ENCODE data around the gene COLEC12. TPM values are rescaled to one million over a fixed set of nuclear protein-coding genes. Genes with fewer than 3 reads are reported as not detected.

Gene COLEC12
- total RNA-seq, 1 experiment from 2014 or later: not detected

DNA sequence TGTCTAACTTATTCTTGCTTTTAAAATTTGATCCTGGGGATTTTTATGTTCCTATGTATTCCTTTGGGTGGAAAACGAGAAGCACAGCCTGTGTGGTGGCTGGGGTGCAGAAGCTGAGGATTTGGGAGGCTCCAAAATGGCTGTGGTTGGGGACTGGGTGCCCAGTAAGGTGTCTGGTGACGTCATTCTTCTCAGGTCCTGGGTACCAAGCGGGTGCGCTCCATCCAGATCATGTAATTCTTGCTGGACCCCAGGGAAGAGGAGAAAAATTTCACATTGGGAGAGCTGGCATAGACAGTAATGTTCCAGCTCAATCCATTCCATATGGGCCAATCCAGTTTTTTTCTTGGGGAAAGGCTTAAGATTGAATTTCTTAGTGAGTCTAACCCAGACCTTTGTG lies 171.6 kb downstream of the COLEC12 start:
- Histone ChIP-seq H3K9me3 (ENCODE audit: insufficient read depth, low read depth) (no peaks in the 10 kb centered on the region), H3K27me3 (ENCODE audit: insufficient read depth, low read depth) (peaks cover 95% of the 10 kb centered on the region), H4K20me1 (ENCODE audit: insufficient read depth) (no peaks in the 10 kb centered on the region), H3K9me2 (ENCODE audit: insufficient read depth) (no peaks in the 10 kb centered on the region), H3K79me2 (ENCODE audit: low read depth) (no peaks in the 10 kb centered on the region), H3K36me3 (ENCODE audit: low read depth) (no peaks in the 10 kb centered on the region), H3K4me1 (replicated peaks; ENCODE audit: insufficient read depth) (no peaks in the 10 kb centered on the region), H3K27ac (no peak overlapping the region), H3F3A (ENCODE audit: insufficient read depth, low read depth) (no peaks in the 10 kb centered on the region), H3K4me3 (no peak overlapping the region), H2AFZ (no peak overlapping the region), H3K4me2 (no peak overlapping the region)
- intact Hi-C loops (cut with micrococcal nuclease; ENCODE audit: unreplicated experiment): no loop called here
- DNase-seq: no peak
- TF ChIP-seq, protein P1, sequence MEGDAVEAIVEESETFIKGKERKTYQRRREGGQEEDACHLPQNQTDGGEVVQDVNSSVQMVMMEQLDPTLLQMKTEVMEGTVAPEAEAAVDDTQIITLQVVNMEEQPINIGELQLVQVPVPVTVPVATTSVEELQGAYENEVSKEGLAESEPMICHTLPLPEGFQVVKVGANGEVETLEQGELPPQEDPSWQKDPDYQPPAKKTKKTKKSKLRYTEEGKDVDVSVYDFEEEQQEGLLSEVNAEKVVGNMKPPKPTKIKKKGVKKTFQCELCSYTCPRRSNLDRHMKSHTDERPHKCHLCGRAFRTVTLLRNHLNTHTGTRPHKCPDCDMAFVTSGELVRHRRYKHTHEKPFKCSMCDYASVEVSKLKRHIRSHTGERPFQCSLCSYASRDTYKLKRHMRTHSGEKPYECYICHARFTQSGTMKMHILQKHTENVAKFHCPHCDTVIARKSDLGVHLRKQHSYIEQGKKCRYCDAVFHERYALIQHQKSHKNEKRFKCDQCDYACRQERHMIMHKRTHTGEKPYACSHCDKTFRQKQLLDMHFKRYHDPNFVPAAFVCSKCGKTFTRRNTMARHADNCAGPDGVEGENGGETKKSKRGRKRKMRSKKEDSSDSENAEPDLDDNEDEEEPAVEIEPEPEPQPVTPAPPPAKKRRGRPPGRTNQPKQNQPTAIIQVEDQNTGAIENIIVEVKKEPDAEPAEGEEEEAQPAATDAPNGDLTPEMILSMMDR (conservative IDR thresholded peaks at IDR 0.05): no peak
- TF ChIP-seq EZH2 (IDR thresholded peaks at IDR 0.05; ENCODE audit: low read depth): no peak
- ChIA-PET POLR2A (ENCODE audit: unreplicated experiment) (no interaction called here), CTCF (no interaction called here)
- no TSS peak for BruUV-seq (replicated peaks)

DNA sequence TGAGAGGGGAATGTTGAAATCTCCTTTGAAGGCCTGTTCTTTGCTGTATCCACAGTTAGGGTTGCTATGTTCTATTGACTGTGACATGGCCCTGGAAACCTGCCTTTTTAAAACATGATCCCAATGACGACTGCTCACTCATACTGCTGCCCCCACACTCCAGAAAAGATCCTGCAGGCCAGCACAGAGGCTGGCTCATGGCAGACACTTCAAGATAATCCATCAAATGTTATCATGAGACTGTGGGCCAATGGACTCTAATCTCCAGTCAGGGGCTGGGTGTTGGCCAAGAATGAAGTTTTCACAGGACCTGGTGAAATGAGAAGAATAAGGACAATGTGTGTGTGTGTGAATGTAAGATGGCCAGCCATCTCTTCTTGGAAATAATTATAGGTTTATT lies 173.7 kb downstream of the COLEC12 start:
- H3K4me3 ChIP-seq: no peak overlapping the region
- no peaks in the 10 kb centered on the region for H3K79me2 ChIP-seq (ENCODE audit: low read depth)
- ChIA-PET POLR2A (ENCODE audit: unreplicated experiment) (interaction anchor here (0.6 kb wide), 1 partner anchor 60 kb away, joined by 3 read pairs; no protein-coding TSS in a partner anchor), CTCF (no interaction called here)
- no peak overlapping the region for H2AFZ ChIP-seq
- no TSS peak for BruUV-seq (replicated peaks)
- H3K36me3 ChIP-seq (ENCODE audit: low read depth): no peaks in the 10 kb centered on the region
- H3F3A ChIP-seq (ENCODE audit: insufficient read depth, low read depth): no peaks in the 10 kb centered on the region
- H3K9me2 ChIP-seq (ENCODE audit: insufficient read depth): no peaks in the 10 kb centered on the region
- H3K27me3 ChIP-seq (ENCODE audit: insufficient read depth, low read depth): peaks cover 90% of the 10 kb centered on the region
- H3K9me3 ChIP-seq (ENCODE audit: insufficient read depth, low read depth): no peaks in the 10 kb centered on the region
- H3K4me1 ChIP-seq (replicated peaks; ENCODE audit: insufficient read depth): peaks cover 7% of the 10 kb centered on the region; the same call in 1 of the 2 replicates
- DNase-seq: no peak
- no peak overlapping the region for H3K27ac ChIP-seq
- H3K4me2 ChIP-seq: no peak overlapping the region
- intact Hi-C loops (cut with micrococcal nuclease; ENCODE audit: unreplicated experiment): no loop called here
- TF ChIP-seq, protein P1 (conservative IDR thresholded peaks at IDR 0.05): no peak
- no peak for TF ChIP-seq EZH2 (IDR thresholded peaks at IDR 0.05; ENCODE audit: low read depth)
- no peaks in the 10 kb centered on the region for H4K20me1 ChIP-seq (ENCODE audit: insufficient read depth)

DNA sequence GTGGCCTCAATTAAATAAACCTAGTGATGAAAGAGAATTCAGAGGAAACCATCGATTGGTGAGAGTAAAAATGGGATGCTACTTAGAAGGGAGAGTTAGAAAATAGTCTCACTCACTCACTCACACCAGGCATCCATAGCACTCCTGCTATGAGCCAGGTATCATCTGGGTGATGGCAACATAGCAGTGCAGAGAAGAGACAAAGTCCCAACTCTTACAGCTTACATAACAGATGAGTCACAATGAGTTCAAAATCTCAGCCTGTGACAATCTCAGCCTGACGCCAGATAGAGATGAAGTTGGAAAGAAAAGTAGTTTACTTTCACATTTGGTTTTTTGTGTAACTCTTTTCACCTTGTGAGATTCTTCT lies 177.3 kb downstream of the COLEC12 start:
- CTCF ChIA-PET: no interaction called here
- BruUV-seq (replicated peaks): no TSS peak
- H3K36me3 ChIP-seq (ENCODE audit: low read depth): no peaks in the 10 kb centered on the region
- H3K9me2 ChIP-seq (ENCODE audit: insufficient read depth): no peaks in the 10 kb centered on the region
- H4K20me1 ChIP-seq (ENCODE audit: insufficient read depth): no peaks in the 10 kb centered on the region
- peaks cover 7% of the 10 kb centered on the region; the same call in 1 of the 2 replicates for H3K4me1 ChIP-seq (replicated peaks; ENCODE audit: insufficient read depth)
- no peak overlapping the region for H3K4me2 ChIP-seq
- no peak overlapping the region for H2AFZ ChIP-seq
- POLR2A ChIA-PET (ENCODE audit: unreplicated experiment): no interaction called here
- H3K27ac ChIP-seq: no peak overlapping the region
- no peaks in the 10 kb centered on the region for H3F3A ChIP-seq (ENCODE audit: insufficient read depth, low read depth)
- intact Hi-C loops (cut with micrococcal nuclease; ENCODE audit: unreplicated experiment): no loop called here
- H3K27me3 ChIP-seq (ENCODE audit: insufficient read depth, low read depth): peaks cover 87% of the 10 kb centered on the region
- DNase-seq: no peak
- no peak for TF ChIP-seq EZH2 (IDR thresholded peaks at IDR 0.05; ENCODE audit: low read depth)
- TF ChIP-seq, protein P1 (conservative IDR thresholded peaks at IDR 0.05): no peak
- no peak overlapping the region for H3K4me3 ChIP-seq
- H3K79me2 ChIP-seq (ENCODE audit: low read depth): no peaks in the 10 kb centered on the region
- H3K9me3 ChIP-seq (ENCODE audit: insufficient read depth, low read depth): no peaks in the 10 kb centered on the region
